Measurements from ENCODE around the gene SUPT3H.

Gene SUPT3H

GRCh38 chr6:45256697-45257695 lies 120.7 kb downstream of the SUPT3H start:
- DNase-seq (ENCODE audit: low read depth in 2 of 2): no peak

GRCh38 chr6:45255434-45255833 lies 122.3 kb downstream of the SUPT3H start:
- no peak for DNase-seq (ENCODE audit: low read depth in 2 of 2)

GRCh38 chr6:45254253-45254652 lies 123.5 kb downstream of the SUPT3H start:
- no peak for DNase-seq (ENCODE audit: low read depth in 2 of 2)

- no peak for DNase-seq (ENCODE audit: low read depth in 2 of 2)
Measured at GRCh38 chr6:45253453-45253852, 124.3 kb downstream of the SUPT3H start.

- no peak for DNase-seq (ENCODE audit: low read depth in 2 of 2)
Measured at GRCh38 chr6:45231660-45232059, 146.1 kb downstream of the SUPT3H start.

GRCh38 chr6:45229416-45229815 lies 148.3 kb downstream of the SUPT3H start:
- DNase-seq (ENCODE audit: low read depth in 2 of 2): no peak

- DNase-seq (ENCODE audit: low read depth in 2 of 2): no peak
Measured at GRCh38 chr6:45226081-45226480, 151.7 kb downstream of the SUPT3H start.

- DNase-seq (ENCODE audit: low read depth in 2 of 2): no peak
Measured at GRCh38 chr6:45222380-45222779, 155.4 kb downstream of the SUPT3H start.

GRCh38 chr6:45215759-45216158 lies 162.0 kb downstream of the SUPT3H start:
- DNase-seq (ENCODE audit: low read depth in 2 of 2): no peak

- DNase-seq (ENCODE audit: low read depth in 2 of 2): no peak
Measured at GRCh38 chr6:45212976-45213375, 164.8 kb downstream of the SUPT3H start.

GRCh38 chr6:45209762-45210161 lies 168.0 kb downstream of the SUPT3H start:
- DNase-seq (ENCODE audit: low read depth in 2 of 2): no peak

- DNase-seq (ENCODE audit: low read depth in 2 of 2): no peak
Measured at GRCh38 chr6:45206793-45207492, 170.8 kb downstream of the SUPT3H start.

GRCh38 chr6:45201484-45201883 lies 176.2 kb downstream of the SUPT3H start:
- no peak for DNase-seq (ENCODE audit: low read depth in 2 of 2)

GRCh38 chr6:45200510-45200909 lies 177.2 kb downstream of the SUPT3H start:
- DNase-seq (ENCODE audit: low read depth in 2 of 2): no peak

- no peak for DNase-seq (ENCODE audit: low read depth in 2 of 2)
Measured at GRCh38 chr6:45199554-45199953, 178.2 kb downstream of the SUPT3H start.

- DNase-seq (ENCODE audit: low read depth in 2 of 2): no peak
Measured at GRCh38 chr6:45196121-45196520, 181.6 kb downstream of the SUPT3H start.

- DNase-seq (ENCODE audit: low read depth in 2 of 2): no peak
Measured at GRCh38 chr6:45195137-45195536, 182.6 kb downstream of the SUPT3H start.

- DNase-seq (ENCODE audit: low read depth in 2 of 2): no peak
Measured at GRCh38 chr6:45192556-45192955, 185.2 kb downstream of the SUPT3H start.

- no peak for DNase-seq (ENCODE audit: low read depth in 2 of 2)
Measured at GRCh38 chr6:45191414-45191813, 186.3 kb downstream of the SUPT3H start.

GRCh38 chr6:45187836-45188235 lies 189.9 kb downstream of the SUPT3H start:
- peak in 1 of 2 donors; percentile 15 for DNase-seq (ENCODE audit: low read depth in 2 of 2)

GRCh38 chr6:45185403-45186251 lies 192.1 kb downstream of the SUPT3H start:
- DNase-seq (ENCODE audit: low read depth in 2 of 2): no peak

GRCh38 chr6:45184937-45185336 lies 192.8 kb downstream of the SUPT3H start:
- DNase-seq (ENCODE audit: low read depth in 2 of 2): no peak
